WTC11 (cell line): ENCODE results near the gene HELLS. TPM values are rescaled to one million over a fixed set of nuclear protein-coding genes. Genes with fewer than 3 reads are reported as not detected.

Experiments
- ATAC-seq: fragments of 200-7000 bp; cut with Tn5 transposase; 2 replicates; pipeline ENCODE4 v1.10.0; 2021; ENCODE audit warnings: mild to moderate bottlenecking, moderate library complexity
- CTCF ChIA-PET: fragments of 300-600 bp; sonication (Branson Sonifier 250); formaldehyde crosslinking; loops from one replicate; lab custom pipeline; 2021; ENCODE audit warnings: antibody characterized with exemption; lab: Charles Lee
- POLR2A ChIA-PET: fragments of 350-600 bp; sonication (Branson Sonifier 250); formaldehyde crosslinking; loops from one replicate; lab custom pipeline; 2021; ENCODE audit warnings: antibody characterized with exemption; lab: Charles Lee
- DNase-seq: peaks from one replicate; pipeline ENCODE4 v3.0.0; 2021; ENCODE audit warnings: low spot score
- H3K27ac Mint-ChIP-seq: 2 replicates; pipeline ENCODE4 v1.8.0; 2021; ENCODE audit warnings: mixed read lengths
- H3K27me3 Mint-ChIP-seq: 2 replicates; pipeline ENCODE4 v1.8.0; 2021; ENCODE audit warnings: low read depth, mild to moderate bottlenecking, moderate library complexity, mixed read lengths
- H3K36me3 Mint-ChIP-seq: 2 replicates; pipeline ENCODE4 v1.8.0; 2021; ENCODE audit warnings: mixed read lengths
- H3K4me1 Mint-ChIP-seq: 2 replicates; pipeline ENCODE4 v1.8.0; 2022; ENCODE audit warnings: mixed read lengths
- H3K4me3 Mint-ChIP-seq: 2 replicates; pipeline ENCODE4 v1.8.0; 2021; ENCODE audit warnings: mild to moderate bottlenecking, moderate library complexity, mixed read lengths
- H3K9me3 Mint-ChIP-seq: 2 replicates; pipeline ENCODE4 v1.8.0; 2021; ENCODE audit warnings: mixed read lengths
- ATF1 ChIP-seq: sonication (generic); formaldehyde crosslinking; IDR thresholded peaks from 2 replicates; pipeline ENCODE4 v1.8.1; 2023; ENCODE audit warnings: mild to moderate bottlenecking, moderate library complexity, missing genetic modification reagents
- E2F4 ChIP-seq: sonication (generic); formaldehyde crosslinking; IDR thresholded peaks from 2 replicates; pipeline ENCODE4 v1.8.1; 2022; ENCODE audit warnings: low read depth, mild to moderate bottlenecking, moderate library complexity, missing genetic modification reagents, borderline replicate concordance
- RELA ChIP-seq: sonication (generic); formaldehyde crosslinking; IDR thresholded peaks from 2 replicates; pipeline ENCODE4 v1.8.1; 2022; ENCODE audit warnings: missing genetic modification reagents, mild to moderate bottlenecking, borderline replicate concordance
- SP1 ChIP-seq: sonication (generic); formaldehyde crosslinking; conservative IDR thresholded peaks from 2 replicates; pipeline ENCODE4 v1.8.1; 2022; ENCODE audit warnings: missing genetic modification reagents
- total RNA-seq: library from RNA; stranded (reverse); gene quantifications from 3 replicates; pipeline ENCODE4 v1.2.3, GENCODE V29; 2021

Gene HELLS
- total RNA-seq, 1 experiment from 2014 or later = 419 TPM

GRCh38 chr10:94645285-94645684 is 99.7 kb downstream of the HELLS start:
- Mint-ChIP-seq H3K27ac (no peak overlapping the region), H3K36me3 (no peaks in the 10 kb centered on the region), H3K9me3 (peaks cover 9% of the 10 kb centered on the region; the same call in 1 of the 2 replicates), H3K4me1 (no peaks in the 10 kb centered on the region), H3K4me3 (no peak overlapping the region), H3K27me3 (no peaks in the 10 kb centered on the region; the same call in 1 of the 2 replicates)
- TF ChIP-seq E2F4 (CRISPR knock-in tag) (no peak), SP1 (CRISPR knock-in tag) (no peak), ATF1 (CRISPR knock-in tag) (no peak), RELA (CRISPR knock-in tag) (no peak)
- no peak for DNase-seq
- ATAC-seq = no peak
- ChIA-PET CTCF (no interaction called here), POLR2A (no interaction called here)

Other genes starting within 250 kb of the HELLS start
- gene NOC3L, start 182.8 kb upstream of the HELLS start, total RNA-seq = 25.5 to 28.3 TPM (median 26.1 TPM) in 3 replicates
- 2.2 to 3.1 TPM (median 2.6 TPM) in 3 replicates for gene TBC1D12, start 143.2 kb upstream of the HELLS start, total RNA-seq
- 0.07 to 0.28 TPM (median 0.14 TPM) in 3 replicates for gene CYP2C18, start 137.9 kb downstream of the HELLS start, total RNA-seq
- gene CYP2C19, start 216.9 kb downstream of the HELLS start, total RNA-seq = 0.09 to 0.14 TPM in 2 of 3 replicates, not detected in the other